ENCODE data around the gene LRRC10B.

The LRRC10B gene

DNA sequence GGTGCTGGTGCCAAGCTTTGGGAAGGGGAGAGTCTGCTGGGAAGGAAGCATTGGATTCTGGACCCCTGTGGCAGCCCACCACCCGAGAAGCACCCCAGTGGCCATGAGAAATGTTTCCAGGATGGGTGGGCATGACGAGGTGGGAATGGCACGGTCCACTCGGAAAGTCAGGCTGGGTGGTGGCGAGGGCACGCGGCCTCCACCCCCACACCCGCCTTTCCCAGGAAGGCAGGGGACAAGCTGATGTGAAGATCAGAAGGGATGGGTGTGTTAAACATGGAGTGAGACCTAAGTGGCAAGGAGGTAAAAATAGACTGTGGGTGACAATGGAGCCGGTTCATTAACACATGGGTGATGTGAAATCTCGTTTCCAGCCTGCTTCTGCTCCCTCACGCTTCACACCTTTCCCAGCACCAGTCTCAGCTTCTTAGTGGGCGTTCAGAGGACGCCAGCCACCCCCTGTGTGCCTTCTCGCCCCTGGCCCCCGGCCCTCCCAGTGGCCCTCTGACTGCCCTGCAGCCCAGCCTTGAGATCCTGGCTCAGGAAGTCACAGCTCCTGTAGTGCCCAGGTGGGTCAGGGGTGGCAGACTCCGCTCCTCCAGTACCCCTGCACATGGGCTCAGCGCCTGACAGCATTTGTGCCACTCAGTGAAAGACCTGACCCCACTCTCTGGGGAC, 27.6 kb downstream of the LRRC10B start:
- ChIA-PET POLR2A (no interaction called here), CTCF (interaction anchor here (0.8 to 1.7 kb wide), 6 partner anchors 15 to 103 kb away, joined by 3 to 5 read pairs (median 4); no protein-coding TSS in a partner anchor)
- DNase-seq (ENCODE audit: extremely low spot score) = no peak
- TF ChIP-seq, protein P1, sequence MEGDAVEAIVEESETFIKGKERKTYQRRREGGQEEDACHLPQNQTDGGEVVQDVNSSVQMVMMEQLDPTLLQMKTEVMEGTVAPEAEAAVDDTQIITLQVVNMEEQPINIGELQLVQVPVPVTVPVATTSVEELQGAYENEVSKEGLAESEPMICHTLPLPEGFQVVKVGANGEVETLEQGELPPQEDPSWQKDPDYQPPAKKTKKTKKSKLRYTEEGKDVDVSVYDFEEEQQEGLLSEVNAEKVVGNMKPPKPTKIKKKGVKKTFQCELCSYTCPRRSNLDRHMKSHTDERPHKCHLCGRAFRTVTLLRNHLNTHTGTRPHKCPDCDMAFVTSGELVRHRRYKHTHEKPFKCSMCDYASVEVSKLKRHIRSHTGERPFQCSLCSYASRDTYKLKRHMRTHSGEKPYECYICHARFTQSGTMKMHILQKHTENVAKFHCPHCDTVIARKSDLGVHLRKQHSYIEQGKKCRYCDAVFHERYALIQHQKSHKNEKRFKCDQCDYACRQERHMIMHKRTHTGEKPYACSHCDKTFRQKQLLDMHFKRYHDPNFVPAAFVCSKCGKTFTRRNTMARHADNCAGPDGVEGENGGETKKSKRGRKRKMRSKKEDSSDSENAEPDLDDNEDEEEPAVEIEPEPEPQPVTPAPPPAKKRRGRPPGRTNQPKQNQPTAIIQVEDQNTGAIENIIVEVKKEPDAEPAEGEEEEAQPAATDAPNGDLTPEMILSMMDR (IDR thresholded peaks at IDR 0.05; ENCODE audit: control extremely low read depth, extremely low read depth, low read depth, missing control alignments) = no peak

DNA sequence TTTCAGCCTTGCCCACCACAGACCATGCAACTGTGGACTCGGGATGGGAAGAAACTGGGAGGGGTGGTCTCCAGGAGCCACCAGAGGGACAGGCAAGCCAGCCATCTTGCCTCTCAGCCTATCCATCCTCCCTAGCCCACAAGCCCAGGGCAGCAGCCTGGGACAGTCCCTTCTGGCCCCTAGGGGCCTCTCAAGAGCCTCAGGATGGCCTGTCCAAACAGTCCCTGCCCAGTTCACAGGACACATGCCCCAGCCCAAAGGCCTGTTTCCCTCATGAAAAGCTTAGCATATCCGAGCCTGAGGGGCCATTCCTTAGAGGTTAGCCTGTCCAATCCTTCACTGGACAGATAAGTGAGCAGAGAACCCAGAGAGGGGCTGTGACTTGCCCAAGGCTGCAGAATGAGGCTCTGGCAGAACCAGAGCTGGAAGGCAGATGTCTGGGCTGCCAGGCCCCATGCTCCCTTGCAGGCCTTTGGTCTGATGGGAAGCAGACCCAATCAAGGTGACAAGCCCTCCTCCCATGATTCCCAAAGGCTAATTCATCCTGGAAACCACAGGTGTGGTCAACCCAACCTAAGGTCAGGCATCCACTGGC, 28.2 kb downstream of the LRRC10B start:
- TF ChIP-seq, protein P1 (IDR thresholded peaks at IDR 0.05; ENCODE audit: control extremely low read depth, extremely low read depth, low read depth, missing control alignments) = no peak
- POLR2A ChIA-PET = no interaction called here
- DNase-seq (ENCODE audit: extremely low spot score) = no peak
- CTCF ChIA-PET = interaction anchor here (0.8 to 1.5 kb wide), 4 partner anchors 17 to 102 kb away, joined by 3 to 4 read pairs (median 4); no protein-coding TSS in a partner anchor

DNA sequence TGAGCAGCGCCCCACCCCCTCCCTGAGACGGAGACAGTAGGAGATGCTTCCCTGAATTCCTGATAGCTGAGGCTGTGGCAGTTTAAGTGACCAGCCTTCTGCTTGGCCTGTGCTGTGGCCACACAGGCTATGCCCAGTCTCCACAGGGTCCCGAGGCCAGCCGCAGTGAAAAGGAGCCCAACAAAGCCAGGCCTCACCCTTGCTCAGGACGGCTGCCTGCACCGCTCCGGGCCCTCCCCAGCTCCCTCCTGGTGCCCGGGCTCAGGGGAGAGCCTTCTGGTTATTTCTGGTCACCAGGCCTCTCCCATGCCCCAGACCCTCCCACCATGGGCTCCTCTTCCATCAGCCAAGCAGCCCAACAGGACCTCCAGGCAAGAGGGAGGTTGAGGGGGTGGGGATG, 28.8 kb downstream of the LRRC10B start:
- no peak for DNase-seq (ENCODE audit: extremely low spot score)
- TF ChIP-seq, protein P1 (IDR thresholded peaks at IDR 0.05; ENCODE audit: control extremely low read depth, extremely low read depth, low read depth, missing control alignments) = no peak
- ChIA-PET POLR2A (no interaction called here), CTCF (interaction anchor here (0.8 to 1.3 kb wide), 2 partner anchors 20 to 101 kb away, joined by 3 to 4 read pairs; no protein-coding TSS in a partner anchor)

DNA sequence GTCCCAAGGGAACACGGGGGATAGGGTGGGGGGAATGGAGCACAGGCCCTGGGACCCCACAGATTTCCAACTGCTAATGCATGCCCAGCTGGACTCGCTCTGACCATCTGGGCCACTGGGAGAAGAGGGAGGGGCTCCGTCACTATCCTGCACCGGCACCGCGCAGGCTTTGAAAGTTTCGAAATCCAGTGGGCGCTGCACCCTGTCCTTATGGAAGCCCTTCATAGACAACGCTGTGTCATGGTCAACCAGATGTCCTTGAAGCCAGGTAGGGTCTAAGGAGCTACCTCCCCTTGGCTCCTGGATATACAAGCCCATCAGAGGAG, 30.1 kb downstream of the LRRC10B start:
- POLR2A ChIA-PET = no interaction called here
- TF ChIP-seq, protein P1 (IDR thresholded peaks at IDR 0.05; ENCODE audit: control extremely low read depth, extremely low read depth, low read depth, missing control alignments) = no peak
- DNase-seq (ENCODE audit: extremely low spot score) = no peak
- CTCF ChIA-PET = no interaction called here

DNA sequence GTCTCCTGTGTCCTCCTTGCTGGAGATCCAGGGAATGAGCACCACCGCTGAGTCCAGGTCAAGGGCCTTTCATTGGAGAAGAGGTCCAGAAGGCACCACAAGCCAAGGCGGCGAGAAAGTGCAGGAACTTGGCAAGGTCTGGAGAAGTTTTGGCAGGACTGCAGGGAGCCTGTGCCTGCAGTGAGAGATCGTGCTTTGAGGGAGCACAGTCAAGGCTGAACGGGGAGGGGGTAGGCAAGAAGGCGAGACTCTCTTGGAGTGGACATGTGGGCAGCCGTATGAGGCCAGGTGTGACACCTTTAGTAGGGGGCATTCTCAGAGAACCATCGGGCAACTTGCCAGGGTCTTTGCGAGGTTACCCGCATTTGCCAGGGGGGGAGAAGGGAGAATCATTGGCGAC, 30.5 kb downstream of the LRRC10B start:
- CTCF ChIA-PET = interaction anchor here (1.1 to 2.0 kb wide), 4 partner anchors 8 to 203 kb away, joined by 3 to 10 read pairs (median 4); no protein-coding TSS in a partner anchor
- TF ChIP-seq, protein P1 (IDR thresholded peaks at IDR 0.05; ENCODE audit: control extremely low read depth, extremely low read depth, low read depth, missing control alignments) = no peak
- no peak for DNase-seq (ENCODE audit: extremely low spot score)
- POLR2A ChIA-PET = no interaction called here

DNA sequence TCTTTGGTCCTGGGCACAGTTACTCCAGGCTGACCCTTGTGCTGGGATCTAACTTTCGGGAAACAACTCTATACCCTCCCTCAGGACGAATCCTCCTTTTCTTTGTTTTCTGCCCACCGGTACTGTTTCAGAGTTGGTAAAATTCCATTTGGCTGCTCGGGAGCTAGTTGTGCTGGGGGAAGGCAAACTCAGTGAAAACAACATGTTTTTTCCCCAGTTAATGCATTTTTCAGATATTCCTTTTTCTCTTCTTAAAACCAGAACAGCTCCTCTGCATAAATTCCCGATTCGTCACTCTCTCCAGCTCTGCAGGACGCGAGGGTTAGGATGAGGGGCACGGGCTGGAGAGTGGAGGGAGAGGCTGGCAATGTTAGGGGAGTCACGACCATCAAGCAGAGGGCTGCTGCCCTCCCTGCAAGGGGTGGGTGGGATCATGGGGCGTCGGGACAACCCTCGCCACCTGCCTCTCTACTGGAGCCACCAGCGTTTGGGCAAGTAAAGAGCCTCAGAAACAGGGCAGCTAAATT, 31.3 kb downstream of the LRRC10B start:
- ChIA-PET POLR2A (no interaction called here), CTCF (interaction anchor here (1.1 to 2.0 kb wide), 4 partner anchors 9 to 203 kb away, joined by 3 to 10 read pairs (median 4); no protein-coding TSS in a partner anchor)
- no peak for DNase-seq (ENCODE audit: extremely low spot score)
- TF ChIP-seq, protein P1 (IDR thresholded peaks at IDR 0.05; ENCODE audit: control extremely low read depth, extremely low read depth, low read depth, missing control alignments) = no peak
